ENCODE measurements around the gene MUC6.

The MUC6 gene

DNA sequence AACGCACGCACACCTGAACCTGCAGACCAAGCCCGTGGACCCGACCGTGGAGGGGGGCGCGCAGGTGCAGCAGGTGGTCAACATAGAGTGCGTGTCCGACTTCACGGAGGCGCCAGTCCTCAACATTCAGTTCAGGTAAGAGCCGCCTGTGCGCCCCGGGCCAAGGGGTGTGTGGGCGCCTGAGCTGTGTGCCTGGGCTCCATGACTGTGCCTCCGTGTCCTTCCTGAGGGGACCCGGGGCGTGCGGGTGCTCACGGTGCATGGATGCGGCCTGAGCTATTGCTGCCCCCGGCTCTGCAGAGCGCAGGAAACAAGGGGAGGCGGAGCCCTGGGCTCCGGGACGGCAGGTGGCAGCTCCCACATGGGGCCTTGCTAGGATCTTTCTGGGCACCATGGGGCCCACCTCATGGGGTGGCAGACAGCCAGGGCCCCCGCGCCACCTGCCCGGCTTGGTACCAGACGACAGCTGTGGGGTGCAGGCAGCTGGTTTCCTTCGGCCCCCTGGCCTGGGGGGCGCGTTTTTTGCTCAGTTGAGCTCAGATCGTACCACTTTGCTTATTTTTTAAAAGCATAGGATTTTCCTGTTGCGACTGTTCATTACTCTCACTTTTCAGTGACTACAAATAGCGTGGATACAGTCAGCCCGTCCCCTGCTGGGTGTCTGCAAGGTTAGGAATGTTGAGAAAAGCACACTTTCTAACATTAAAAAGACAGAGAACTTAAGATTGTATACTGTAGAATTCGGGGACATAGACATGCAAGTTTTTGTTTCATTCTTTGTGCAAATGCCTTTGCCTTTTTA, 28.3 kb downstream of the MUC6 start:
- no peak for DNase-seq (ENCODE audit: low read depth in 3 of 3)

DNA sequence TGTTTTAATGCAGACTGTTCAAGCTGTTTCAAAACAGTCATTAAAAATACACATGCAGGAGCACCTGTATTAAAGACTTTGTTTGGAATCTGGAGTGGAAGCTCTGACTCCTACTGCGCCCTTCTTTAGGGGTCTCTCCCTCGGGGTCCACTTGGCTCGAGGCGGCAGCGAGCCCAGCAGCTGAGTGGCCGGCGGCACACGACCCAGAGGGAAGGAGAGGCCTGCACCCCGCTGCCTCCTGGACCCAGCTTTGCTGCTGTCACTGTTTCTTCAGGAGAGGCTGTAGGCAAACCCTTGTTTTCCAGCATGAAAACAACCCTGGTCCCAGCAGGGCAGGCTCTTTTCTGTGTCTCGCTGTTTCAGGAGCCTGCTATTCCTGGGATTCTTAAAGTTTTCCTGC, 29.2 kb downstream of the MUC6 start:
- no peak for DNase-seq (ENCODE audit: low read depth in 3 of 3)

DNA sequence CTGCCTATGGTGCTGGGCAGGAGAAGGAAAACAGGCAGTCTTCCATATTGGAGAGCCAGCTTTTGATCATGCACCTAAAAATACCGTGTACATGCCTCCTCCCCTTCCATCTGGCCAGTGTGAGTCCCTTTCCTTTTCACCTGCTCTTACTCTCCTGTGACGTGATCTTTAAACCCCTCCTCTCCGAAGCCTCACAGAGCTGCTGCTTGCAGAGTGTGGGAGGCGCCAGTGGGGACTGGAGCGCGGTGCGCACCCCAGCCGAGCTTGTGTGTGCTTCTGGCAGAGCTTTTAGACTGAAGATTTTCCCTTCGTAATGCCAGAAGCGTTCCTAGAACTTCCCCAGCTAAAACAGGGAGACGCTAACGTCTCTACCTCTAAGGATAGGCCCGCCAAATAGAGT, 29.8 kb downstream of the MUC6 start:
- DNase-seq (ENCODE audit: low read depth in 3 of 3) = no peak

DNA sequence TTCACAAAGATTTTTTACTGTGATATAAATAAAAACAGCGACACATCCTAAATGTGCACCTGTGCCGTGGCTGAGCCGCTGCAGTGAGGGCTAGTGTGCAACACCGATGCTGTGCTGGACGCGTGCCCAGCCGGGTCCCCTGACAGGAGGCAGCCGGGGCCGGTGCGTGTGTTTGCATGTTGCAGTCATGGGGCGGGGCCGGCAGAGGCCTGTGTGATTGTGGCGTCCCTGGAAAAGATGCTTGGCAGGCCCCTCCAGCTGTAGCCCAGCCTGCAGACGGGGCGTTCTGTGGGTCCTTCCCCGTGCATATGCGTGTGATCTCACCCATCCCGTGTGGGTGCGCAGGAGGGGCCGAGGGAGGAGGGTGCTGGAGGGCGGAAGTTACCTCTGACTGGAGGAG, 30.6 kb downstream of the MUC6 start:
- DNase-seq (ENCODE audit: low read depth in 3 of 3) = no peak

DNA sequence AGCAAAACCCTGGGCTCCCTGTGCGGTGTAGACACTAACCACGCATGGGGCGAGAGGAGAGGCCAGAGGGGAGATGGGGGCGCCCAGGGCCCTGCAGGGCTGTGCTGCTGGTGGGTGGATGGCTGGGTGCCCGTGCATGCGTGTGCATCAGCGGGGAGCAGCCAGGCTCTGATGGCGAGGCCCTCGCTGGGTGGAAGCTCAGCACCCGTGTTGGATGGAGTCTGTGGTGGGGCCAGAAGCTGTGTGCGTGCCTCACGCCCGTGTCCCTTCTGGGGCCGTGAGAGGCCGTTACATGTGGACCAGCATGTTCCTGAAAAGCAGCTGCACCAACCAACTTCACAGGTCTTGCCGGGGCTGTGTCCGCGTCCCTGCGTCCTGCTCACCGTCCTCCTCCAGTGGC, 33.4 kb downstream of the MUC6 start:
- DNase-seq (ENCODE audit: low read depth in 3 of 3) = no peak

DNA sequence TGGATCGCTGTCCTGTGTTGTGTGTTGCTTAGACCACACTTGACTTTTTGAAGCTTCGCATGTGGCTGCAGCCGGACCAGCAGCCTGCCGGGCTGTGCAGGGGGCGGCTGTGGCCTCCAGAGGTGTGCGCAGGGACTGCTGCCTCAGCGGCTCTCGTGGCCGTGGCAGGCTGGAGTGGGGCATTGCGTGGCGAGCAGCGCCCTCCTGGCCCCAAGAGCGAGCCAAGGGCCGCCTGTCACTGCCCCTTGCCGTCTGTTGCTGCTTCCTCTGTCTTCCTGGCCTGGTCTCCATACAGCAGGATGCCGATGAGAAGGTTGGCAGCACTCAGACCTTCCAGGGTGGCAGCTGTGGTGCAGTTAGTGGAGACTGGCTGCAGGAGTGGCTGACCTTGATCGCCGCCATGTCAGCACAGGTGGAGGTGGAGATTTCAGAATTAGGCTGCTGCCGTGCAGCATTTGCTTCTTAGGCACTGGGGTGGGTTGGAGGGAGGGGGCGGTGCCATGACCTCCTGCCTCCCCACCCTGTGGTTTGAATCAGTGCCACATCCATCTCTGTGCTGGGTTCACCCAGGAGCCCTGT, 34.0 kb downstream of the MUC6 start:
- DNase-seq (ENCODE audit: low read depth in 3 of 3) = no peak

DNA sequence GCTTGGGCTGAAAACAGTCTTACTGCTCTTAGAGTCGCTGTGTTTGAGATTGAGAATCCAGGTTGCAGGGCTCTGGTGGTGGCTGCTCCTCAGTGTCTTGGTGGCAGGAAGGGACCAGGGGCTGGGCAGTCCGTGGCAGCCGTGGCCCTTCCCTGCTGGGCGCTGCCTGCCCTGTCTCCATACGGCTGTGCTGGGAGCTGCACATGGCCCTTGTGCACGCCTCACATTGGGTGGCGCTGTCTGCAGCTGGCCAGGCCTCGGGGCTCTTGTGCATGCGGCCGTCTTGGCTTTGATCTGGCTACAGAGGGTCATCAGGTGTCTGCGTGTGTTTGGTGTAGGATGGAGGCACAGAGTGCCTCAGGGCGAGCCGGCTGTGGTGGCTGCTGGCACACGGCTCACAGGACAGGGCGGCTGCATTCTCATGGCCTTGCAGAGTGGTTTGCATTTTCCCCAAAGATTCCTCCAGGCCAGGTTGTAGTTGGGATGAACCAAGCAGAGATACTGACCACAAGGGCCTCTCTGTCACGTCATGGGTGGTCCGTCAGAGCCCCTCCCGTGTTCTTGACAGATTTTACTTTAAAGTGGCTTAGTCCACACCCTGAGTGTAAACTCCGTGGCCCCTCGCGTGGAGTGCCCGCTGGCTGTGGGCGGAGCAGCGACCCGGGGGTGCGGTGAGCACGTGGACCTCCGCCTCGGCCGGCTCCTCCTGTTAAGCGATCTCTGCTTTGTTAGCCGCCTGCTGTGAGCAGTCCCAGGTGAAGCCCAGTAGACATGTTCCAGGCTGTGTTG, 34.7 kb downstream of the MUC6 start:
- DNase-seq (ENCODE audit: low read depth in 3 of 3) = no peak

DNA sequence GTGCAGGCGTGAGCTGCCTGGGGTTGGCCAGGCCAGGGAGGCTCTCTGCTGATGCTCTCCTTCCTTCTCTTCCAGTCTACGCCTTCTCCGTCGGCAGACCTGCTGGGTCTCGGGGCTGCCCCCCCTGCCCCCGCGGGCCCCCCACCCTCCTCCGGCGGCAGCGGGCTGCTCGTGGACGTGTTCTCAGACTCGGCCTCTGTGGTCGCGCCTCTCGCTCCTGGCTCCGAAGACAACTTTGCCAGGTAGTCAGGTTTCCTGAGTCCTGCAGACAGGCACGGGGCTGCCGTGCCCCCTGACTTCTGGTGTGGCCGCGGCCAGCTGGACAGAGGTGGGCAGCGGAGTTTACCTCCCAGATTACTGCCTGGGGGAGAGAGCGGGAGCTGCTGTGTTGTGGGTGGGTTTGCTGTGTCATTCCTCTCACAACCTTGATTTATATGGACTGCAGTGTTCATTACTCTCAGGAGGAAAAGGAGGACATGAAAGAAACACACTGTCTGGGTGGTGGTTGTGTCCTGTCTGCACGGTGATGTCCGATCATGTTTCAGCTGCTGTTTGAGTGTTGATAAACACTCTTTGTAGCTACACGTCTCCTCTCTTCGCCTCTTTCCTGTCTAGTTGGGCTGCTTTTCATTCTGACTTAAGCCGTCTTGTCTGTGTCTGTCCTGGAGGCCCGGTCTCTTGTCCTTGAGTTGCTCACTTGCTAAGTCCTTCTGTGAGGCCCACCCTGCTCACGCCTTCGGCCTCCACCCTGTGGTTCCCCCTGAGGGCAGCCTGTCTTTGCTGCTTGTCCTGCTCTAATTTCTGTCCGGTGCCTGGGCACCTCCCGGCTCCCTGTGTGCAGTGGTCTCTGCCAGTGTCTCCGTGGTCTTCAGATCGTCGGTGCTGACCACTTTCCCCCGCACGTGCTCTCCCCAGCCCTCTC, 35.9 kb downstream of the MUC6 start:
- DNase-seq (ENCODE audit: low read depth in 3 of 3) = no peak

DNA sequence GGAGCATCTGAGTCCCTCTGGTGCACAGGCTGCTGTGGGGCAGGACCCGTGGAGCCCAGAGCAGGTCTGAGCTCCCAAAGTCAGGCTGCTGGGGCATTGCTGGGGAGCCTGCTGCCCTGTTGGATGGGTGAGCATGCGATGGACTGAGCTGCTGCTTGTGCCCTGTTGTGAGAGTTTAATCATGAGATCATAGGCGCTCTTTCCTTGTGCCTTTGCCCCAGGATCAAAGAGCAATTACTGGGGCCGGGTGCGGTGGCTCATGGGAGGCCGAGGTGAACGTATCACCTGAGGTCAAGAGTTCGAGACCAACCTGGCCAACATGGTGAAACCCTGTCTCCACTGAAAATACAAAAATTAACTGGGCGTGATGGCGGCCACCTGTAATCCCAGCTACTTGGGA, 37.5 kb downstream of the MUC6 start:
- no peak for DNase-seq (ENCODE audit: low read depth in 3 of 3)

DNA sequence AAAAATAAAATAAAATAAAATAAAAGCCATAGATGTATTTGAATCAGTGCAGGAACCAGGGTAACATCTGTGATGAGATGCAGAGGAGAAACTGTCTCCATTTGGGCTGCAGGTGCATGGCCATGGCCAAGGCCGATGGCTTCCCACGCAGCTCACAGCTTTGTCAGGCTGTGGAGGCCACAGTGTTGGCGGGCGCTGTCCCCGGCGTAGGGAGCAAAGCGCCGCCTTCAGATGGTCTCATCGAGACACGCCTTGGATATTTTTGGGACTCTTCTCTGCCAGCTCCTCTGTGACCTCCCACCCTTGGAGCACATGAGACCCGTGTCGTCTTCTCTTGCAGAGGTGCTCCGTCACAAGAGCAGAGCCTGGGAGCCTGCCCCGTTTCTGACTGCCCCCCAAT, 38.6 kb downstream of the MUC6 start:
- DNase-seq (ENCODE audit: low read depth in 3 of 3) = no peak

DNA sequence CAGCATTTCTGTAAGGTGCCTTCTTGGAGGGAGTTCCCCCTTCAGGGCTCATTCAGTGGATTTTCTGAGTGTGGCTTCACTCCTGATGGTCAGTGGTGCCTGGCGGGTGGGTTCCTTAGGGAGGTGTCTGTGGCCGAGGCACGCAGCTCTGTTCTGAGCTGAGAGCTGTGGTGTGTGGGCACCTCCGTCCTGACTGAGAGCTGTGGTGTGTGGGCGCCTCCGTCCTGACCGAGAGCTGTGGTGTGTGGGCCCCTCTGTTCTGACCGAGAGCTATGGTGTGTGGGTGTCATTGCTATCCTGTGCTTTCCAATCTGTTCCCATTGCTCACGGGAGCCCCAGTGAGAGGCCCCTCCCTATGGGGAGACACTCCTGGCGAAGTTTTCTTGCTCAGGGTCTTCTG, 39.8 kb downstream of the MUC6 start:
- no peak for DNase-seq (ENCODE audit: low read depth in 3 of 3)

DNA sequence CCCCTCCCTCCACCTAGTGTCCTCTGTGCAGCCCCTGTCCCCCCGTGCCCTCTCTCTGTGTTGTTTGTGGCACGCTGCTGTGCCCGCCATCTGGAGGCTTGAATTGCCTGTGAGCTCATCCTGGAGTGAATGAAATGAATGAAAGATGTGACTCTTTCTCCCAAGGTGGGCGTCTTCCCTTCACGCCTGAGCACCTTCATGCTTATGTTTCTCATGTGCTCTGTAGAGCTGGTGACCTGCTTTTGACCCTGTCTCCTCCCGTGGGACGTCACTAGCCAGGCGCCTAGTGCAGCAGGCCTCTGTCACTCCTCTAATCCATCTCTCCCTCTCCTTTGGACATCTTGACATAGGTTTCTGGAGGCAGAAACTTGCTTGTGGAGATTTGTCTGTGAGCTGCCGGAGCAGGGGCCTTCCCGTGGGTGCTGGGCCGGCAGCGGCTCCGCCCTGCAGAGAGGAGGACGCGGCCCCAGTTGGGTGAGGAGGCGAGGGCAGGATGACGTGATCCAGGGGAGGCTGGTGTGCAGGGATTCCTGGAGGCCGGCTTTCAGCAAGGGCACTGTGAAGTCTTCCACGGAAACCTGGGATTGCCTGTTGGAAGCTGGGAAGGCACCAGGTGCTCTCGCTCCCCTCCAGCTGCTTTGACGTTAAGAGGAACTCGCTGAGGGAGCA, 40.6 kb downstream of the MUC6 start:
- DNase-seq (ENCODE audit: low read depth in 3 of 3) = no peak

DNA sequence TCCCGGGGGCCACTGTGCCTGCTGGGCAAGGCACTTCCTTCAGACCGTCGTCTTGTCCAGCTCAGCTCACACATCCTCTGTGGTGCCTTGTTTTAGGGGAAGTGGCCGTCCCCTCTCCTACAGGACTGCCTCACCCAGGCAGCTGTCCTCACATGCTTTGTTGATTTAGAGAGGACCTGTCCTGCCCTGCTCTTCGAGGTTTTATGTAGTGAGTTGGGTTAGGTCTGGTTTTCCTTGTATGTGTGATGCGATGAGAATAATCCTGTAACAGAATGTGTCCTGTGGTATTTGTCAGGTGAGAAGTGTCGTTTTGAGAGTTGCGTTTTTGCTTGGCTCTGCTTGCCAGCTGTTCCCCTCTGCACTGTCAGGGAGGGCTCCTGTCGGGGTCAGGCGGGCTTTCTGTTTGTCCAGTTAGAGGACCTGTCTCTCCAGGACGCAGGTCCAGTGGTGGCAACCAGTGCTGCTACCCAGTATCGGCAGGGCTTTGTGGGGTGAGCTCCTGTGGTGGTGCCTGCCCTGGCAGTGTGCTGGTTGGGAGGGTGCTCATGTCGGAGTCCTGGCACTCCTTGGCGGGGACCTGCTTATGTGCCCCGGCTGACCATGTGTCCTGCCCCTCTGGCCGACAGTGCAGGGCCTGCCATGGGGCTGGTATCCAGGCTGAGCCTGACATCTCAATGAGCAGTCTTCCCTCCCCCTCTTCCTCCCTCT, 41.3 kb downstream of the MUC6 start:
- DNase-seq (ENCODE audit: low read depth in 3 of 3) = no peak

DNA sequence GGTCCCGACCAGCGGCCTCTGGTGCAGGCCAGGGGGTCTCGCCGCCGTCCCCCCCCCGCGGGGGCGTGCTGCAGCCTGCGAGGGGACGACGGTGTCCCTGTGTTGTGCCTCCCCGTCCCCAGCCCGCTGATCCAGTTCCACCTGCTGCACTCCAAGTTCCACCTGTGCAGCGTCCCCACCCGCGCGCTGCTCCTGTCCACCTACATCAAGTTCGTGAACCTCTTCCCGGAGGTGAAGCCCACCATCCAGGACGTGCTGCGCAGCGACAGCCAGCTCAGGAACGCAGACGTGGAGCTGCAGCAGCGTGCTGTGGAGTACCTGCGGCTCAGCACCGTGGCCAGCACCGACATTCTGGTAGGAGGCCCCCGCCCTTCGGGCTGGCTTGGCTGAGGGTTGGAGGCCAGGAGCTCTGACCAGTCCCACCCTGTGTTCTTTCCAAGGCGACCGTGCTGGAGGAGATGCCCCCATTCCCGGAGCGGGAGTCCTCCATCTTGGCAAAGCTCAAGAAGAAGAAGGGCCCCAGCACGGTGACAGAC, 42.8 kb downstream of the MUC6 start:
- DNase-seq (ENCODE audit: low read depth in 3 of 3) = no peak

DNA sequence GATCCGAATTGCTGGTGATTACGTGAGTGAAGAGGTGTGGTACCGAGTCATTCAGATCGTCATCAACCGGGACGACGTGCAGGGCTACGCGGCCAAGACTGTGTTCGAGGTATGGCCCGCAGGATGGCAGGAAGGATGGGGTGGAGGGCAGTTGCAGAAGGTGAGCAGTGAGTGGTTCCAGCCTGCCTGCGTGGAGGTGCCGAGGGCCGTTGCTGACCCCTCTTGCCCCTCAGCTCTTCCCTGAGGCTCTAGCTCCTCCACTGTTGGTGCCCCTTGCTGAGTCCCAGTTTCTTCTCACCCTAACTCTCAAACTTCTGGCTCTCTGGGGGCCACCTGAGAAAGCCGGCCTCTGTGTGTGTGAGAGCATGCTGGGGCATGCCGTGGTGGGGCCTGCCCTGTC, 43.9 kb downstream of the MUC6 start:
- no peak for DNase-seq (ENCODE audit: low read depth in 3 of 3)

DNA sequence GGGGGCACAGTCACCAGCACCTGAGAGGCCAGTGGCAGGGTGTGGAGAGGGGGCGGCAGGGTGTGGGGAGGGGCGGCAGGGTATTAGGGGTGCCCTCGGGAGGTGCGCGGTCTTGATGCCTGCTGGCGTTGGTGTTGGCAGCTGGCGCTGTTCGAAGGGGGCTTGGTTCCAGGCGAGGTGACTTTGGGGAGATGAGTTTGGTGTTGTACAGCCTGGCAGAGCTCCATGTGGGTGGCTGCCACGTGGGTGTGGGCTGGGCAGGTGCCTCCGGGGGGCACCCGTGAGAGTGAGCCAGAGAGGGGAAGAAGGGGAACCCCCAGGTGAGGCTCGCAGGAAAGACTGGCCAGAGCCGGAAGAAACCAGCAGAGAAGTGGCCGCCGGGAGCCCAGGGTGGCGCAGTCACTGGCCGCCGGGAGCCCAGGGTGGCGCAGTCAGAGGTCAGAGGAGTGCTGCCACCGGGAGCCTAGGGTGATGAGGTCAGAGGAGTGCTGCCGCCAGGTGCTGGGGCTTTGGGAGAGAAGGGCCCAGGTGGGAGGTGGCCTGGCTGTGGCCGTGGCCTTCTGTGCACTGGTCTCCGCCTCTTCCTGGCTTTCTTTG, 44.7 kb downstream of the MUC6 start:
- no peak for DNase-seq (ENCODE audit: low read depth in 3 of 3)

DNA sequence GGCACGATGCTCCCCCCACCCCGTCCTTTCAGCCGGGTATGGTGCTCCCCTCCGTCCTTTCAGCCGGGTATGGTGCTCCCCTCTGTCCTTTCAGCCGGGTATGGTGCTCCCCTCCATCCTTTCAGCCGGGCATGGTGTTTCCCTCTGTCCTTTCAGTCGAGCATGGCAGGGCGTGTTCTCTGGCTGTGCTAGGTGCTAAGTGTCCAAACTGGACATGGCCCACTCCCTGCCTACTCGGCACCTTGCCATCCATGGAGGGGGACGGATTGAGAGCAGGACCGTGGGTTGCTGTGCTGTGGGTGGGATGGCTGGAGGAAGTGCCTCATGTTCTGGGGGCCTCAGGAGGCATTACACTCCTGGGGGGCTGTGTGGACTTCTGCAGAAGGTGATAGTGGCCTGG, 45.5 kb downstream of the MUC6 start:
- no peak for DNase-seq (ENCODE audit: low read depth in 3 of 3)

DNA sequence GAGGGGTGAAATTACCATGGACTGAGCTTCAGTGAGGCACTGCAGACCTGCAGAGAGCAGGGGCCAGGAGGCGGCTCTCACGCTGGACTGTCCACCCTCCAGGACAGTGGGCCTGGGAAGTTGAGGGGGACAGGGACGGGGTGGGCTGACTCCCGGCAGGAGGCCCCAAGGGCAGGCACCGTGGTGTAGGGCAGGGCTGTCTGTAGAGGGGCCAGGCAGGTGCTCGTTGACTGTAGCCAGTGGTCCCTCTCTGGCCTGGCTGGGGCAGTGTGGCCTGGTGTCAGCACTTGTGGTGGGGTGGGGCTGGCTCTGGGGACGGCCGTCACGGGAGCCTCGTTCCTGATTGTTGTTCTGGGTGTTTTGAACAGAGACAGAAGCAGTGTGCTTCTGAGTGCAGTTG, 46.4 kb downstream of the MUC6 start:
- DNase-seq (ENCODE audit: low read depth in 3 of 3) = no peak

DNA sequence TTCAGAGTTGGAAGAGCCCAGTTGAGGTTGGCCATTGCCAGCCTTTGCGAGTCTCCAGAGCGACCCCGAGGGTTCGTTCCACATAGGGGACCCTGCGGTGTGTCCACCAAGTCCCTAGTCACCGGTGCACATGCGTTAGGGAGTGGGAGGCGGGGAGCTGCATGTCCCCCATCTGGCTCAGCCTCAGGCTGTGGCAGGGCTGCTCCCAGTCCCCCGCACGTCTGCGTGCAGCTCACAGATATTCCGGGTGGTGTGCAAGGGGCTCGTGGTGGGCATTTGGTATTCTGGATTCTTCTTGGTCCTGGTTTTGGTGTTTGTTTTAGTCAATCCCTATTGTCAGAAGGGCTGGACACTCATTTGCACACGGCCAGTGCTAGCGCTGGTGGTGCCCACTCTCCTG, 48.8 kb downstream of the MUC6 start:
- no peak for DNase-seq (ENCODE audit: low read depth in 3 of 3)

DNA sequence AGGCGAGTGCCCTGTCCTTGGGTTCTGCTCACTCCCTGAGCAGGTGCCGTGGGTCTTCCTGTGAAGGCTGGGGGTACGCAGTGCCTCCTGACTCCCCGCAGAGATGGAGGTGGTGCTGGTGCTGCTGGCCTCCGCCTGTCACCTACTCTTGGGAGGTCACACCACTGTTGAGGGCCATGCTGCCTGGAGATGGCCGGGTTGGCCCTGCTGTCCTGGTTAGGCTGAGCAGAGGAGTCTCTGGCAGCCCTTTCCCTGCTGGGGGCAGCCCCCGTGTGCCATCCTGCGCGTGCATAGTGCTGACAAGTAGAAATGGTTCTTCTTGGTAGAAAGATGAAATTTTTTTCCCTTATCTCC, 49.6 kb downstream of the MUC6 start:
- no peak for DNase-seq (ENCODE audit: low read depth in 3 of 3)

Measured in stimulated activated CD4-positive, alpha-beta T cell treated with anti-CD3 and anti-CD28 coated beads, TNF-alpha, amount 100 ng/mL, for 48 hours (primary cell).